Neural cell (in vitro differentiated cells): ENCODE measurements around the gene MBD1. TPM values are rescaled to one million over a fixed set of nuclear protein-coding genes. Genes with fewer than 3 reads are reported as not detected.
"Not testable (repeated sequence)": the region's sequence is repeated elsewhere in the genome, so short reads cannot be mapped to it uniquely, and the experiment has no call there.

Source experiments
- H2AFZ ChIP-seq: fragments of 200-600, 300-800 bp; sonication (generic), shearing (Covaris generic); 2 replicates; pipeline ENCODE4 v1.6.0; 2014; ENCODE audit warnings: low read depth, mild to moderate bottlenecking, antibody characterized with exemption, low read length, moderate library complexity
- H3F3A ChIP-seq: fragments of 200-600 bp; shearing (Covaris generic); 2 replicates; pipeline ENCODE4 v1.6.1; 2016; ENCODE audit warnings: mild to moderate bottlenecking, moderate library complexity, mixed read lengths, antibody characterized with exemption, low read length; ENCODE audit not compliant: insufficient read depth, poor library complexity, severe bottlenecking
- H3K27ac ChIP-seq: fragments of 200-600, 300-800 bp; sonication (generic), shearing (Covaris generic); 2 replicates; pipeline ENCODE4 v1.5.1; 2014; ENCODE audit warnings: mild to moderate bottlenecking, low read length, moderate library complexity
- H3K27me3 ChIP-seq: fragments of 300-800, 200-600 bp; sonication (generic), shearing (Covaris generic); 2 replicates; pipeline ENCODE4 v1.6.0; 2014; ENCODE audit warnings: mild to moderate bottlenecking, low read depth, low read length, moderate library complexity; ENCODE audit not compliant: insufficient read depth
- H3K36me3 ChIP-seq: fragments of 300-800, 200-600 bp; sonication (generic), shearing (Covaris generic); 2 replicates; pipeline ENCODE4 v1.5.1; 2014; ENCODE audit warnings: mild to moderate bottlenecking, antibody characterized with exemption, low read length, moderate library complexity; ENCODE audit not compliant: insufficient read depth
- H3K4me2 ChIP-seq: fragments of 300-800, 200-600 bp; sonication (generic), shearing (Covaris generic); 2 replicates; pipeline ENCODE4 v1.6.0; 2014; ENCODE audit warnings: mild to moderate bottlenecking, low read length
- H3K4me3 ChIP-seq: fragments of 300-800, 200-600 bp; sonication (generic), shearing (Covaris generic); 2 replicates; pipeline ENCODE4 v1.5.1; 2014; ENCODE audit warnings: mild to moderate bottlenecking, low read length, moderate library complexity
- H3K79me2 ChIP-seq: fragments of 200-600 bp; shearing (Covaris generic); replicated peaks from 2 replicates; pipeline ENCODE4 v1.6.0; 2014; ENCODE audit warnings: mild to moderate bottlenecking, low read length, moderate library complexity; ENCODE audit not compliant: insufficient read depth
- H3K9ac ChIP-seq: fragments of 300-800, 200-600 bp; sonication (generic), shearing (Covaris generic); 2 replicates; pipeline ENCODE4 v1.6.1; 2016; ENCODE audit warnings: mild to moderate bottlenecking, low read length, mixed read lengths
- H3K9me2 ChIP-seq: fragments of 200-600 bp; shearing (Covaris generic); 2 replicates; pipeline ENCODE4 v1.6.1; 2016; ENCODE audit warnings: mild to moderate bottlenecking, low read length, mixed read lengths; ENCODE audit not compliant: insufficient read depth
- H3K9me3 ChIP-seq: fragments of 200-600, 300-800 bp; sonication (generic), shearing (Covaris generic); 2 replicates; pipeline ENCODE4 v1.6.1; 2016; ENCODE audit warnings: mild to moderate bottlenecking, mixed run types, low read length, moderate library complexity, mixed read lengths
- H4K20me1 ChIP-seq: fragments of 200-600 bp; shearing (Covaris generic); 2 replicates; pipeline ENCODE4 v1.6.1; 2016; ENCODE audit warnings: mild to moderate bottlenecking, mixed run types; ENCODE audit not compliant: insufficient read depth
- EP300 ChIP-seq: fragments of 450-650 bp; conservative IDR thresholded peaks from 2 replicates; pipeline ENCODE4 v1.6.1; 2014; ENCODE audit warnings: antibody characterized with exemption, mild to moderate bottlenecking, moderate library complexity; ENCODE audit not compliant: poor library complexity, severe bottlenecking
- EZH2 ChIP-seq: fragments of 200-600, 300-800 bp; shearing (Covaris generic), sonication (generic); IDR thresholded peaks from 2 replicates; pipeline ENCODE4 v1.6.1; 2014; ENCODE audit warnings: antibody characterized with exemption, low read length, borderline replicate concordance, mild to moderate bottlenecking; ENCODE audit not compliant: insufficient read depth, poor library complexity, severe bottlenecking
- MXI1 ChIP-seq: fragments of 450-650 bp; conservative IDR thresholded peaks from 2 replicates; pipeline ENCODE4 v1.6.1; 2014; ENCODE audit warnings: antibody characterized with exemption, mild to moderate bottlenecking; ENCODE audit not compliant: poor library complexity, severe bottlenecking
- POLR2AphosphoS5 ChIP-seq: IDR thresholded peaks from 2 replicates; pipeline ENCODE4 v1.6.1; 2012
- RAD21 ChIP-seq: fragments of 450-650 bp; conservative IDR thresholded peaks from 2 replicates; pipeline ENCODE4 v1.6.1; 2014; ENCODE audit warnings: antibody characterized with exemption, mild to moderate bottlenecking, moderate library complexity
- SMC3 ChIP-seq: fragments of 450-650 bp; conservative IDR thresholded peaks from 2 replicates; pipeline ENCODE4 v1.6.1; 2014; ENCODE audit warnings: antibody characterized with exemption, mild to moderate bottlenecking, moderate library complexity; ENCODE audit not compliant: poor library complexity
- TAF1 ChIP-seq: IDR thresholded peaks from 2 replicates; pipeline ENCODE4 v1.6.1; 2012; ENCODE audit warnings: low read depth
- polyA plus RNA-seq: library from polyadenylated mRNA; depleted of rRNA; stranded (reverse); fragments of >200 nt; gene quantifications from 2 replicates; pipeline ENCODE4 v1.2.3, GENCODE V29; 2014
- TF ChIP-seq, protein P1 (sequence below): fragments of 450-650 bp; IDR thresholded peaks from 2 replicates; pipeline ENCODE4 v1.5.1; 2014; ENCODE audit warnings: antibody characterized with exemption, mild to moderate bottlenecking, moderate library complexity; ENCODE audit not compliant: poor library complexity, severe bottlenecking
- TF ChIP-seq, protein P2 (sequence below): IDR thresholded peaks from 2 replicates; pipeline ENCODE4 v1.6.1; 2012; ENCODE audit warnings: borderline replicate concordance

Gene MBD1
- polyA plus RNA-seq, 1 donor from 2014 or later = 106 TPM

DNA sequence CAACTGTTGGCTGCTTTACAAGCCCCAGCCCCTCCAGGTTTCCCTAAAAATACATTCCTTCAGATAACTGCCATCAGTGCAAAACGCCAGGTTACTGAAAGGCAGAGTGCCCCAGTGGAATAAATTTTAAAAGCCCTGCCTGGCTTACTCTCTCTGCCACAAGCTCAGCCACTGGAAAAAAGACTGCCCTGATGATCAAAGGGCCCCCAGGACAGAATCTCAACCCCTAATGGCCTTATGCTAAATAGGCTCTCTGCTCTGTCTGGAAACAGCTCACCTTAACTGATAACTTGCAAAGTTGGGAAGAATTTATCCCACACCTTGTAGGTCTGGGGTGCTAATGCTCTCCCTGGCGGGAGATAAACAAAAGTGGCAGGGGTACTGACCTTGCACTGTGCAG is 48.9 kb downstream of the MBD1 start:
- no peak overlapping the region for H3K4me2 ChIP-seq
- H4K20me1 ChIP-seq = no peaks in the 10 kb centered on the region
- TF ChIP-seq EP300 (no peak), POLR2AphosphoS5 (no peak), EZH2 (no peak), TAF1 (no peak), RAD21 (no peak), MXI1 (no peak), SMC3 (no peak)
- TF ChIP-seq, protein P1, sequence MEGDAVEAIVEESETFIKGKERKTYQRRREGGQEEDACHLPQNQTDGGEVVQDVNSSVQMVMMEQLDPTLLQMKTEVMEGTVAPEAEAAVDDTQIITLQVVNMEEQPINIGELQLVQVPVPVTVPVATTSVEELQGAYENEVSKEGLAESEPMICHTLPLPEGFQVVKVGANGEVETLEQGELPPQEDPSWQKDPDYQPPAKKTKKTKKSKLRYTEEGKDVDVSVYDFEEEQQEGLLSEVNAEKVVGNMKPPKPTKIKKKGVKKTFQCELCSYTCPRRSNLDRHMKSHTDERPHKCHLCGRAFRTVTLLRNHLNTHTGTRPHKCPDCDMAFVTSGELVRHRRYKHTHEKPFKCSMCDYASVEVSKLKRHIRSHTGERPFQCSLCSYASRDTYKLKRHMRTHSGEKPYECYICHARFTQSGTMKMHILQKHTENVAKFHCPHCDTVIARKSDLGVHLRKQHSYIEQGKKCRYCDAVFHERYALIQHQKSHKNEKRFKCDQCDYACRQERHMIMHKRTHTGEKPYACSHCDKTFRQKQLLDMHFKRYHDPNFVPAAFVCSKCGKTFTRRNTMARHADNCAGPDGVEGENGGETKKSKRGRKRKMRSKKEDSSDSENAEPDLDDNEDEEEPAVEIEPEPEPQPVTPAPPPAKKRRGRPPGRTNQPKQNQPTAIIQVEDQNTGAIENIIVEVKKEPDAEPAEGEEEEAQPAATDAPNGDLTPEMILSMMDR = no peak
- TF ChIP-seq, protein P2, sequence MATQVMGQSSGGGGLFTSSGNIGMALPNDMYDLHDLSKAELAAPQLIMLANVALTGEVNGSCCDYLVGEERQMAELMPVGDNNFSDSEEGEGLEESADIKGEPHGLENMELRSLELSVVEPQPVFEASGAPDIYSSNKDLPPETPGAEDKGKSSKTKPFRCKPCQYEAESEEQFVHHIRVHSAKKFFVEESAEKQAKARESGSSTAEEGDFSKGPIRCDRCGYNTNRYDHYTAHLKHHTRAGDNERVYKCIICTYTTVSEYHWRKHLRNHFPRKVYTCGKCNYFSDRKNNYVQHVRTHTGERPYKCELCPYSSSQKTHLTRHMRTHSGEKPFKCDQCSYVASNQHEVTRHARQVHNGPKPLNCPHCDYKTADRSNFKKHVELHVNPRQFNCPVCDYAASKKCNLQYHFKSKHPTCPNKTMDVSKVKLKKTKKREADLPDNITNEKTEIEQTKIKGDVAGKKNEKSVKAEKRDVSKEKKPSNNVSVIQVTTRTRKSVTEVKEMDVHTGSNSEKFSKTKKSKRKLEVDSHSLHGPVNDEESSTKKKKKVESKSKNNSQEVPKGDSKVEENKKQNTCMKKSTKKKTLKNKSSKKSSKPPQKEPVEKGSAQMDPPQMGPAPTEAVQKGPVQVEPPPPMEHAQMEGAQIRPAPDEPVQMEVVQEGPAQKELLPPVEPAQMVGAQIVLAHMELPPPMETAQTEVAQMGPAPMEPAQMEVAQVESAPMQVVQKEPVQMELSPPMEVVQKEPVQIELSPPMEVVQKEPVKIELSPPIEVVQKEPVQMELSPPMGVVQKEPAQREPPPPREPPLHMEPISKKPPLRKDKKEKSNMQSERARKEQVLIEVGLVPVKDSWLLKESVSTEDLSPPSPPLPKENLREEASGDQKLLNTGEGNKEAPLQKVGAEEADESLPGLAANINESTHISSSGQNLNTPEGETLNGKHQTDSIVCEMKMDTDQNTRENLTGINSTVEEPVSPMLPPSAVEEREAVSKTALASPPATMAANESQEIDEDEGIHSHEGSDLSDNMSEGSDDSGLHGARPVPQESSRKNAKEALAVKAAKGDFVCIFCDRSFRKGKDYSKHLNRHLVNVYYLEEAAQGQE = no peak
- H3K79me2 ChIP-seq = no peaks in the 10 kb centered on the region
- H3K4me3 ChIP-seq = no peak overlapping the region
- H3K9me3 ChIP-seq = no peaks in the 10 kb centered on the region
- no peak overlapping the region for H2AFZ ChIP-seq
- no peaks in the 10 kb centered on the region for H3K36me3 ChIP-seq
- H3K9ac ChIP-seq = no peak overlapping the region
- H3K27me3 ChIP-seq = no peaks in the 10 kb centered on the region
- no peaks in the 10 kb centered on the region for H3K9me2 ChIP-seq
- no peaks in the 10 kb centered on the region for H3F3A ChIP-seq
- H3K27ac ChIP-seq = no peak overlapping the region

DNA sequence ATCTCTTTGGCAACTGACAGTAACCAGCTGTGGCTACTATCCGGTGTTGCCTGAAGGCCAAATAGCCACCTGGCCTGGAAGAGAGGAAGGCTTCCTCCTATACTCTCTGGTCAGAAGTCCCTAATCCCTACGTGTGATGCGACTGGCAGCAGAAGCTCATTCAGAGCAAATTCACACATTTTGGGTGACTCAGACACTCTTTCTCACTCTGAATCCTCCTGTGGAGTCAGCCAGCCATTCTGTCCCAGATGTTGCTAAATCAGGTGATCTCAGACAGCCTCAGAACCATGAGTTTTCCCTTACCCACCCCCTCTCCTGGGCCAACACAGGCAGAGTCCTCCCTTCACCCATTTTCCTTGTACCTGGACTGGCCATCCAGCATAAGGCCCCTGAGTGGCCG is 49.7 kb downstream of the MBD1 start:
- H3K4me3 ChIP-seq = no peak overlapping the region
- H3K9me2 ChIP-seq = no peaks in the 10 kb centered on the region
- no peaks in the 10 kb centered on the region for H3K36me3 ChIP-seq
- H3K4me2 ChIP-seq = no peak overlapping the region
- H2AFZ ChIP-seq = no peak overlapping the region
- no peaks in the 10 kb centered on the region for H3K79me2 ChIP-seq
- H4K20me1 ChIP-seq = no peaks in the 10 kb centered on the region
- H3K27ac ChIP-seq = no peak overlapping the region
- no peaks in the 10 kb centered on the region for H3K9me3 ChIP-seq
- no peaks in the 10 kb centered on the region for H3K27me3 ChIP-seq
- H3K9ac ChIP-seq = no peak overlapping the region
- no peak for TF ChIP-seq EZH2
- no peak for TF ChIP-seq POLR2AphosphoS5
- TF ChIP-seq SMC3 = no peak
- no peak for TF ChIP-seq TAF1
- TF ChIP-seq, protein P1 = no peak
- TF ChIP-seq MXI1 = no peak
- TF ChIP-seq EP300 = no peak
- TF ChIP-seq RAD21 = no peak
- TF ChIP-seq, protein P2 = no peak
- H3F3A ChIP-seq = no peaks in the 10 kb centered on the region

DNA sequence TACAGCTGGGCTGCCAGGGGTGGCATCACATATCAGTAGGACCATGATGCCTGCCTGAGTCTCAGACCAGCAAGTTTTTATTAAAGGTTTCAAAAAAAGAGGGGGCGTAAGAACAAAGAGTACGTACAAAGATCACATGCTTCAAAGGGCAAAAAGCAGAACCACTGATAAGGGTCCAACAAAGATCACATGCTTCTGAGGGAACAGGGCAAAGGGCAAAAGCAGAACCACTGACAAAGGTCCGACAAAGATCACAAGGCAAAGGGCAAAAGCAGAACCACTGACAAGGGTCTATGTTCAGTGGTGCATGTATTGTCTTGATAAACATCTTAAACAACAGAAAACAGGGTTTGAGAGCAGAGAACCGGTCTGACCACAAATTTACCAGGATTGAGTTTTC is 61.1 kb downstream of the MBD1 start:
- not testable (repeated sequence) for H2AFZ ChIP-seq

More for the DNA sequence above, 61.1 kb downstream of the MBD1 start:
- not testable (repeated sequence) for H3F3A ChIP-seq, H3K9me2 ChIP-seq, H3K79me2 ChIP-seq, H3K27me3 ChIP-seq, H3K4me3 ChIP-seq, H4K20me1 ChIP-seq, H3K9ac ChIP-seq, H3K4me2 ChIP-seq, H3K36me3 ChIP-seq, H3K9me3 ChIP-seq, H3K27ac ChIP-seq
